ENCODE results near the gene TUBA8.
"Not testable (repeated sequence)": the region's sequence is repeated elsewhere in the genome, so short reads cannot be mapped to it uniquely, and the experiment has no call there.

GRCh38 chr22:18172776-18173175, 62.2 kb downstream of the TUBA8 start:
- TF ChIP-seq CTCF (optimal IDR thresholded peaks at IDR 0.05 in 1 of 3, IDR thresholded peaks at IDR 0.05 in 1 of 3, conservative IDR thresholded peaks at IDR 0.05 in 1 of 3; ENCODE audit: extremely low read depth in 1 of 3, insufficient read depth in 2 of 3, low read length in 3 of 3); EZH2 (IDR thresholded peaks at IDR 0.05; ENCODE audit: low read length): not testable (repeated sequence)
